CMK (cell line): ENCODE data around the gene DCC.

Source experiments
- DNase-seq: peaks from one replicate; pipeline ENCODE4 v3.0.0-alpha.2; 2010; ENCODE audit warnings: low read depth

The DCC gene

GRCh38 chr18:52605345-52605744 is 265.3 kb downstream of the DCC start:
- no peak for DNase-seq

- DNase-seq = no peak
These were observed 268.0 kb downstream of the DCC start for GRCh38 chr18:52607985-52608384.

- no peak for DNase-seq
These were observed 270.6 kb downstream of the DCC start for GRCh38 chr18:52610451-52611115.

- no peak for DNase-seq
These were observed 272.4 kb downstream of the DCC start for GRCh38 chr18:52612406-52612805.

- DNase-seq = no peak
These were observed 275.3 kb downstream of the DCC start for GRCh38 chr18:52615321-52615720.

- DNase-seq = no peak
These were observed 275.9 kb downstream of the DCC start for GRCh38 chr18:52615943-52616342.

- DNase-seq = no peak
These were observed 277.9 kb downstream of the DCC start for GRCh38 chr18:52617931-52618330.

GRCh38 chr18:52620926-52621439 is 281.0 kb downstream of the DCC start:
- no peak for DNase-seq

- DNase-seq = no peak
These were observed 284.7 kb downstream of the DCC start for GRCh38 chr18:52624702-52625101.

GRCh38 chr18:52636536-52636935 is 296.5 kb downstream of the DCC start:
- no peak for DNase-seq

GRCh38 chr18:52648201-52648600 is 308.2 kb downstream of the DCC start:
- DNase-seq = no peak

- DNase-seq = no peak
These were observed 312.4 kb downstream of the DCC start for GRCh38 chr18:52652391-52652790.

- no peak for DNase-seq
These were observed 317.2 kb downstream of the DCC start for GRCh38 chr18:52657043-52657805.

- no peak for DNase-seq
These were observed 327.6 kb downstream of the DCC start for GRCh38 chr18:52667463-52668065.

- DNase-seq = no peak
These were observed 330.9 kb downstream of the DCC start for GRCh38 chr18:52670896-52671295.

GRCh38 chr18:52678034-52678433 is 338.0 kb downstream of the DCC start:
- no peak for DNase-seq

GRCh38 chr18:52678551-52678950 is 338.6 kb downstream of the DCC start:
- no peak for DNase-seq

GRCh38 chr18:52679354-52679753 is 339.4 kb downstream of the DCC start:
- DNase-seq = no peak

GRCh38 chr18:52682260-52682659 is 342.3 kb downstream of the DCC start:
- DNase-seq = no peak

GRCh38 chr18:52685316-52685715 is 345.3 kb downstream of the DCC start:
- DNase-seq = no peak

GRCh38 chr18:52691841-52692240 is 351.8 kb downstream of the DCC start:
- DNase-seq = no peak

GRCh38 chr18:52694804-52695203 is 354.8 kb downstream of the DCC start:
- DNase-seq = no peak

- DNase-seq = no peak
These were observed 360.1 kb downstream of the DCC start for GRCh38 chr18:52700116-52700515.
